ENCODE results near the gene SCAPER.

DNA sequence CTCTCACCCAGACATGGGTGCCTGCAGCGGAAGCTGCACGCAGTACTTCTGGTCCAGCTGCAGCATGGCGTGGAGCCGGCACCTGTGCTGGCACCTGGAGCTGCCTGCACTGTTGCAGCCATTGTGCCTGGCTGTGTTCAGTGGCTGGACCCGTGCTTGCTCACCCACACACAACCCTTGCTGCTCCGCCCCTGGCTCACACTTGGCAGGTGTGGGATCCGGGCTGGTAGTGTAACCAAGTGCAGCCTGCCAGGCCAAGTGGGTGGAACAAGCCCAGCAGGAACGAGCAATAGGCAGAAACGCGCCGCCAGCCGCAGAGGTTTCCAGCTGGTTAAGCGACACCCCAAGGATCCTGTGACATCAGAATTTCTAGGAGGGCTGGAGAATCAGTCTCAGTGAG lies 11.2 kb upstream of the SCAPER start:
- no peak for TF ChIP-seq POLR2AphosphoS5 (IDR thresholded peaks at IDR 0.05)
- TF ChIP-seq, protein P1, sequence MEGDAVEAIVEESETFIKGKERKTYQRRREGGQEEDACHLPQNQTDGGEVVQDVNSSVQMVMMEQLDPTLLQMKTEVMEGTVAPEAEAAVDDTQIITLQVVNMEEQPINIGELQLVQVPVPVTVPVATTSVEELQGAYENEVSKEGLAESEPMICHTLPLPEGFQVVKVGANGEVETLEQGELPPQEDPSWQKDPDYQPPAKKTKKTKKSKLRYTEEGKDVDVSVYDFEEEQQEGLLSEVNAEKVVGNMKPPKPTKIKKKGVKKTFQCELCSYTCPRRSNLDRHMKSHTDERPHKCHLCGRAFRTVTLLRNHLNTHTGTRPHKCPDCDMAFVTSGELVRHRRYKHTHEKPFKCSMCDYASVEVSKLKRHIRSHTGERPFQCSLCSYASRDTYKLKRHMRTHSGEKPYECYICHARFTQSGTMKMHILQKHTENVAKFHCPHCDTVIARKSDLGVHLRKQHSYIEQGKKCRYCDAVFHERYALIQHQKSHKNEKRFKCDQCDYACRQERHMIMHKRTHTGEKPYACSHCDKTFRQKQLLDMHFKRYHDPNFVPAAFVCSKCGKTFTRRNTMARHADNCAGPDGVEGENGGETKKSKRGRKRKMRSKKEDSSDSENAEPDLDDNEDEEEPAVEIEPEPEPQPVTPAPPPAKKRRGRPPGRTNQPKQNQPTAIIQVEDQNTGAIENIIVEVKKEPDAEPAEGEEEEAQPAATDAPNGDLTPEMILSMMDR (IDR thresholded peaks at IDR 0.05): no peak
- TF ChIP-seq POLR2A (IDR thresholded peaks at IDR 0.05): no peak

All from upper lobe of left lung (tissue), 4 donors.